CD4-positive, CD25-positive, alpha-beta regulatory T cell (primary cell): Measurements from ENCODE around the gene BCO1. TPM values are rescaled to one million over a fixed set of nuclear protein-coding genes. Genes with fewer than 3 reads are reported as not detected.

Experiments used
- ATAC-seq, 2 donors: fragments of 150-1000 bp; cut with Tn5 transposase; one replicate each; pipeline ENCODE4 v1.10.0; 2021; ENCODE audit warnings: low read depth in 2 of 2, moderate number of reproducible peaks in 2 of 2, moderate library complexity in 1 of 2
- DNase-seq, 3 donors: peaks; one replicate each; pipeline versions ENCODE4 v3.0.0 to v3.0.0-alpha.2; 2012 to 2022; ENCODE audit warnings: mixed read lengths in 1 of 3
- H3K27ac ChIP-seq: one replicate; pipeline ENCODE4 v1.7.0; 2013; ENCODE audit warnings: mild to moderate bottlenecking, low read length; ENCODE audit not compliant: insufficient read depth, poor library complexity, severe bottlenecking
- H3K27me3 ChIP-seq: one replicate; pipeline ENCODE4 v1.7.0; 2013; ENCODE audit warnings: low read length; ENCODE audit not compliant: control insufficient read depth, insufficient read depth
- H3K36me3 ChIP-seq: one replicate; pipeline ENCODE4 v1.7.0; 2013; ENCODE audit warnings: mild to moderate bottlenecking, low read length, moderate library complexity; ENCODE audit not compliant: control insufficient read depth, insufficient read depth
- H3K4me1 ChIP-seq: 2 replicates; pipeline ENCODE4 v1.7.0; 2013; ENCODE audit warnings: mild to moderate bottlenecking, low read length; ENCODE audit not compliant: insufficient read depth, control insufficient read depth, poor library complexity, severe bottlenecking
- H3K4me3 ChIP-seq: one replicate; pipeline ENCODE4 v1.7.0; 2013; ENCODE audit warnings: low read depth, mild to moderate bottlenecking, low read length, moderate library complexity
- H3K9me3 ChIP-seq, 2 experiments: 1 replicate in 1 of 2; 2 replicates in 1 of 2; pipeline ENCODE4 v1.7.0; 2013; ENCODE audit warnings: low read length in 2 of 2, mild to moderate bottlenecking in 1 of 2, moderate library complexity in 1 of 2; ENCODE audit not compliant: control insufficient read depth in 2 of 2
- H3K27ac Mint-ChIP-seq, 3 donors: one replicate each; pipeline ENCODE4 v1.8.0; 2020 to 2022; ENCODE audit warnings: mild to moderate bottlenecking in 3 of 3, mixed read lengths in 3 of 3, moderate library complexity in 2 of 3
- H3K27me3 Mint-ChIP-seq: one replicate; pipeline ENCODE4 v1.8.0; 2022; ENCODE audit warnings: mild to moderate bottlenecking, mixed read lengths
- H3K36me3 Mint-ChIP-seq: one replicate; pipeline ENCODE4 v1.8.0; 2020; ENCODE audit warnings: mixed read lengths
- H3K4me1 Mint-ChIP-seq, 4 donors: one replicate each; pipeline ENCODE4 v1.8.0; 2020 to 2022; ENCODE audit warnings: mixed read lengths in 4 of 4, mild to moderate bottlenecking in 1 of 4
- H3K4me3 Mint-ChIP-seq, 4 donors: one replicate each; pipeline ENCODE4 v1.8.0; 2020 to 2022; ENCODE audit warnings: mild to moderate bottlenecking in 4 of 4, mixed read lengths in 4 of 4, moderate library complexity in 3 of 4
- H3K9me3 Mint-ChIP-seq, 7 donors: one replicate each; pipeline ENCODE4 v1.8.0; 2020 to 2022; ENCODE audit warnings: mixed read lengths in 7 of 7, mild to moderate bottlenecking in 3 of 7, moderate library complexity in 2 of 7
- polyA plus RNA-seq, 4 donors: library from polyadenylated mRNA; unstranded; fragments of 300-500 nt; fragmentation: Illumina TruSeq; gene quantifications; one replicate each; pipeline ENCODE4 v1.2.3, GENCODE V29; 2021
- total RNA-seq: library from RNA; stranded (reverse); gene quantifications from one replicate; pipeline ENCODE4 v1.2.3, GENCODE V29; 2022

The BCO1 gene
- total and polyA plus RNA-seq, 5 donors from 2014 or later: not detected

DNA sequence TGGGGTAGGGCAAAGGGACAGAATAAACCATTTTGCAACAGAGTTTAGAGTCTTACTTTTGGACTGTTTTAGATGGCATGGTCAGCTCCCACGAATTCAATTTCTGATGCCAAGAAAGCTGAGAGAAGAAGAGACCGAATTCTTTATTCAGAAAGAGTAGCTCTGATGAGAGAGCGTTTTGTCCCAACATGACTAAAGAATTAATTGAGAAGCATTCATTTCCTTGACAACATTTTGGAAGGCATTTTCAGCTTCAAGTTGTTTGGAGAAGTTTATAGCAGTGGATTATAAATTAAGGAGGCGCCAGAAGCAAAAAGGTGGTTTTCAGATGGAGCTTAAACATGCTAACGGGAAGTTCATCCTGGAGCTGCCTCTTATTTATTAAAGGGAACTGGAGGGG lies 88.5 kb downstream of the BCO1 start:
- H3K27ac Mint-ChIP-seq: no peak overlapping the region
- no peaks in the 10 kb centered on the region for H3K4me1 ChIP-seq
- H3K36me3 Mint-ChIP-seq: peaks cover 26% of the 10 kb centered on the region
- peak overlapping the region in 1 of 4 donors; percentile 38 for H3K4me3 Mint-ChIP-seq
- no peaks in the 10 kb centered on the region for H3K9me3 Mint-ChIP-seq
- H3K27ac ChIP-seq: no peak overlapping the region
- DNase-seq: no peak
- no peaks in the 10 kb centered on the region for H3K27me3 Mint-ChIP-seq
- ATAC-seq: no peak
- H3K4me1 Mint-ChIP-seq: peaks cover 5 to 24% (median 20%) of the 10 kb centered on the region in 4 donors
- H3K4me3 ChIP-seq: no peak overlapping the region
- H3K36me3 ChIP-seq: no peaks in the 10 kb centered on the region
- H3K9me3 ChIP-seq: no peaks in the 10 kb centered on the region
- H3K27me3 ChIP-seq: no peaks in the 10 kb centered on the region

DNA sequence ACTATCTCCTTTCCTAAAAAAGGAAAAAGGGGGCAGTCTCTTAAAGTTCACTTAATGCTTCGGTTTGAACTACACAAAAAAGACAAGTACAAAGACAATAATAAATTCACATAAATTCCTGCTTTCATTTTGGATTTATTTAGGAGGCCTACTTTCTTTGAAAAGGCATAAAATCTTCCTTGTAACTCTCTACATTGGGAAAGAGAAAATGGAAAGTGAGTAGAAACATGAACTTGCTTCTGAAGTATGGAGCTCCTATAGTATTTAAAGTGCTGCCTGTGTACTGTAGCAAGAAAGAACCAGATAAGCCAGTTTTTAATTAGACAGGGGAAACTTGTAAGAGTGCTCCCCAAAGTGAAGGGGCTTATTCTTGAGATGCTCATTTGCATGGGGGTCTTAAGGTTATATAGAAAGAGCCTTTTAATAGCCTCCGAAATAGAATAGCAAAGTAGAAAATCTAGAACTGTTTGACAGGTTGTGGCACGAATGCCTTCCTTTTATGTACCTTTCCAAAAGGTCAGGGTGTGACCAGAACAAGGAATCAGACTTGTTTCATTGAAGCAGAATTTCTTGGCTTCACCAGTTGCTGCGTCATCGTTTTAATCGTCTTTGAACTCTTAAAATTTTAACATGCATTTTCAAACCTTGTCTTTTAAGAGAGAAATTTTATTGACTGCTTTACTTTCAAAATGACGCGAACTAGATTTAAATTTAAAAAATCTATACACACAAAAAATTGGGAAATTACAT lies 89.1 kb downstream of the BCO1 start:
- H3K27ac ChIP-seq: no peak overlapping the region
- H3K4me1 ChIP-seq: no peaks in the 10 kb centered on the region
- no peak overlapping the region for H3K4me3 ChIP-seq
- H3K27ac Mint-ChIP-seq: no peak overlapping the region
- DNase-seq: no peak
- peaks cover 9 to 24% (median 22%) of the 10 kb centered on the region in 4 donors for H3K4me1 Mint-ChIP-seq
- H3K9me3 Mint-ChIP-seq: no peaks in the 10 kb centered on the region
- H3K36me3 ChIP-seq: no peaks in the 10 kb centered on the region
- no peaks in the 10 kb centered on the region for H3K27me3 ChIP-seq
- peaks cover 31% of the 10 kb centered on the region for H3K36me3 Mint-ChIP-seq
- no peak overlapping the region for H3K4me3 Mint-ChIP-seq
- no peaks in the 10 kb centered on the region for H3K9me3 ChIP-seq
- H3K27me3 Mint-ChIP-seq: no peaks in the 10 kb centered on the region
- ATAC-seq: no peak

DNA sequence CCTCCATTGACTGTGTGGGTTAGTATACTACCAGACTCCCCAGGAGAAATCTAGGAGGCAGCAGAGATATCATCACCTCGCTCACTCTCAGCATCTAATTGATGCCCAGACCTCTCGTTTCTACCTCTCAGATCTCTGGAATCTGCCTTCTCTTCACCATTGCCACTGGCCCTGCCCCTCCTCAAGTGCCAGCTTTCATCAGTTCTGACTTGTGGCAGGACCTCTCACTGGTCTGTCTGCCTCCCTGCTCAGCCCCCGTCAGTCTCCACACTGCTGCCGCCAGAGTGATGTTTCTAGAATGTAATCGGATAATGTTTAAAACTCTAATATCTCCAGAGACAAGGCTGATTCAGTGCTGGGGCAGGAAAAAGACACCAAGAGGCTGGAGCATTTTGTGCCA lies 91.5 kb downstream of the BCO1 start:
- Histone ChIP-seq H3K4me3 (no peak overlapping the region), H3K9me3 (no peaks in the 10 kb centered on the region)
- no peaks in the 10 kb centered on the region for H3K27me3 Mint-ChIP-seq

DNA sequence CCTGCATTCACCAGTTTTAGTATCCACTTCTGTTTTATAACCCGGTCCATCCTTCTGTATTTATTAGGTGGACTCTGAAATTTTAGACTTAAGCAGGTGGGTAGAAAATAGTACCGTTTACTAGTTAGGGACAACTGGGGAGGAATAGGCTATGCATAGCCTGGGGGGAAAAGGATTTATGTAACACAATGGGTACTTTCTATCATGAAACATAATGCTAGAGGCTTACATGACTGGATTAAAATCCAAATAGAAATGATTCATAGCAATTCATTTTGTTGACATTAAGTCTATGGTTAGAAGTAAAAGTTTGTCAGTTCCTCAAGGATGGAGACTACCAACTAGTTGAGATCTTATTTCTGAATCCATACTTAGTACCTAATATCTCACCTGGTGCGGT lies 94.9 kb downstream of the BCO1 start:
- Histone ChIP-seq H3K4me1 (no peaks in the 10 kb centered on the region), H3K36me3 (no peaks in the 10 kb centered on the region), H3K9me3 (no peaks in the 10 kb centered on the region), H3K4me3 (no peak overlapping the region), H3K27ac (no peak overlapping the region), H3K27me3 (no peaks in the 10 kb centered on the region)
- no peaks in the 10 kb centered on the region for H3K27me3 Mint-ChIP-seq
- H3K4me3 Mint-ChIP-seq: no peak overlapping the region
- peaks cover 23% of the 10 kb centered on the region for H3K36me3 Mint-ChIP-seq
- no peak overlapping the region for H3K27ac Mint-ChIP-seq
- ATAC-seq (no peak), DNase-seq (no peak)
- peaks cover 7 to 21% (median 15%) of the 10 kb centered on the region in 4 donors for H3K4me1 Mint-ChIP-seq
- peaks cover 0 to 5% (median 0%) of the 10 kb centered on the region in 7 donors for H3K9me3 Mint-ChIP-seq

More for the DNA sequence above, 91.5 kb downstream of the BCO1 start:
- peaks cover 10 to 24% (median 19%) of the 10 kb centered on the region in 4 donors for H3K4me1 Mint-ChIP-seq
- H3K4me3 Mint-ChIP-seq: peak overlapping the region in 1 of 4 donors; percentile 56
- no peaks in the 10 kb centered on the region for H3K27me3 ChIP-seq
- no peaks in the 10 kb centered on the region for H3K36me3 ChIP-seq
- H3K4me1 ChIP-seq: no peaks in the 10 kb centered on the region
- ATAC-seq (no peak), DNase-seq (no peak)
- peaks cover 0 to 5% (median 0%) of the 10 kb centered on the region in 7 donors for H3K9me3 Mint-ChIP-seq
- H3K36me3 Mint-ChIP-seq: peaks cover 29% of the 10 kb centered on the region
- H3K27ac Mint-ChIP-seq: peak overlapping the region in 1 of 3 donors; percentile 76
- H3K27ac ChIP-seq: no peak overlapping the region

DNA sequence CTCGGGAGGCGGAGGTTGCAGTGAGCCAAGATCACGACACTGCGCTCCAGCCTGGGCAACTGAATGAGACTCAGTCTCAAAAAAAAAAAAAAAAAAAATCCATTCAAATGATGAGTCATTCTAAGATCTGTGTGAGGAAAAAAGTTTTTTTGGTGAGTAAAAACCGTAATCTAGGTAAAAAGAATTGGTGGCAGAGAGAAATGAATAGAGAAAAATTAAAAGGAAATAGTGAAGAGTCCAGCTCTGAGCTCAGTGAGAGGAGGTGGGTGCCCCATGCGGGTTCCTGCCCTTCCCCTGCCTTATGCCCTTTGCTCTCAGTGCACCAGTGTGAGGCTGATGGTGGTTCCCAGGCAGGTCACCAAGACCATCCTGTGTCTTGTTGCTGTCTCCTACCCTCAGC lies 97.2 kb downstream of the BCO1 start:
- Mint-ChIP-seq H3K4me3 (no peak overlapping the region), H3K4me1 (peaks cover 5 to 20% (median 9%) of the 10 kb centered on the region in 4 donors), H3K27ac (no peak overlapping the region), H3K9me3 (peaks cover 0 to 7% (median 0%) of the 10 kb centered on the region in 7 donors), H3K27me3 (no peaks in the 10 kb centered on the region), H3K36me3 (peaks cover 18% of the 10 kb centered on the region)
- H3K27ac ChIP-seq: no peak overlapping the region
- no peaks in the 10 kb centered on the region for H3K36me3 ChIP-seq
- ATAC-seq: no peak
- no peak overlapping the region for H3K4me3 ChIP-seq
- H3K9me3 ChIP-seq: no peaks in the 10 kb centered on the region
- no peaks in the 10 kb centered on the region for H3K27me3 ChIP-seq
- H3K4me1 ChIP-seq: no peaks in the 10 kb centered on the region
- peak in 1 of 3 donors; percentile 5 for DNase-seq

DNA sequence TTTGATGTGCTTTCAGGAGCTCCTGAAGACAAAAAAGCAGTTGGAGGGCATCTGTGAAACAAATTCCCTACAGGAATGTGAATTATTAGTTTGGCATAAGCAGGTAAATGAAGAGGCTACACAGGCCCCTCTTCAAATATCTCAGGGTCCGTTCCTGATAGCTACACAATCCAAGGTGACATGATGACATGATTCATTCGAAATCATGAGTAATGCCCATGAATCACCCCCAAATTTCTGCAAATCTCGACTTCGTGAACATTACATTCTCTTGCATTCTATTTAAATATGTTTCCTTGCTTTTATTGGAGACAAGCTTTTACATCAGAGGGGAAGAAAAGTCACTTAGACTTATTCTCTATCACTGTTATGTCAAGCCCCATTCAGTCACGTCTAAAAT lies 98.6 kb downstream of the BCO1 start:
- Mint-ChIP-seq H3K27me3 (no peaks in the 10 kb centered on the region), H3K27ac (peak overlapping the region in 1 of 3 donors; percentile 61), H3K4me1 (peaks cover 5 to 20% (median 9%) of the 10 kb centered on the region in 4 donors), H3K9me3 (peaks cover 0 to 9% (median 2%) of the 10 kb centered on the region in 7 donors), H3K4me3 (no peak overlapping the region), H3K36me3 (peaks cover 21% of the 10 kb centered on the region)
- Histone ChIP-seq H3K36me3 (no peaks in the 10 kb centered on the region), H3K27ac (no peak overlapping the region), H3K27me3 (no peaks in the 10 kb centered on the region), H3K4me3 (no peak overlapping the region), H3K9me3 (no peaks in the 10 kb centered on the region), H3K4me1 (no peaks in the 10 kb centered on the region)
- ATAC-seq: no peak
- no peak for DNase-seq

Other genes starting within 250 kb of the BCO1 start
- 78.1 TPM for gene CMC2, start 231.8 kb upstream of the BCO1 start, total RNA-seq
- 100 to 1,000 TPM; 158 to 210 (median 173) TPM for gene CMC2, start 231.8 kb upstream of the BCO1 start, polyA plus RNA-seq
- 13.5 TPM for gene CENPN, start 231.5 kb upstream of the BCO1 start, total RNA-seq
- gene CENPN, start 231.5 kb upstream of the BCO1 start, polyA plus RNA-seq: 10 to 100 TPM in 1 of 4 donors, 1 to 10 TPM in 3; 3.4 to 11.6 (median 6.8) TPM
- 32.7 TPM for gene ATMIN, start 202.8 kb upstream of the BCO1 start, total RNA-seq
- gene ATMIN, start 202.8 kb upstream of the BCO1 start, polyA plus RNA-seq: 10 to 100 TPM; 25.9 to 42.9 (median 32.0) TPM
- gene C16orf46, start 161.5 kb upstream of the BCO1 start, total RNA-seq: not detected
- gene C16orf46, start 161.5 kb upstream of the BCO1 start, polyA plus RNA-seq: under 1 TPM in 2 of 4 donors, not detected in 2; 0.32 to 0.57 TPM
- 3.4 TPM for gene GCSH, start 142.3 kb upstream of the BCO1 start, total RNA-seq
- 1 to 10 TPM; 3.9 to 8.2 (median 6.7) TPM for gene GCSH, start 142.3 kb upstream of the BCO1 start, polyA plus RNA-seq
- gene GAN, start 76.3 kb downstream of the BCO1 start, total RNA-seq: 14.0 TPM
- gene GAN, start 76.3 kb downstream of the BCO1 start, polyA plus RNA-seq: 1 to 10 TPM; 1.2 to 3.5 (median 2.0) TPM
- 49.7 TPM for gene CMIP, start 206.1 kb downstream of the BCO1 start, total RNA-seq
- gene CMIP, start 206.1 kb downstream of the BCO1 start, polyA plus RNA-seq: under 1 TPM; 0.21 to 0.96 (median 0.76) TPM